DND-41 (cell line): ENCODE data around the gene MAP3K1.

ENCODE experiments used
- EZH2 ChIP-seq: IDR thresholded peaks from 3 replicates; pipeline ENCODE4 v1.6.1; 2012; ENCODE audit warnings: borderline replicate concordance, low read depth, mild to moderate bottlenecking, moderate library complexity, low read length, inconsistent platforms; ENCODE audit not compliant: severe bottlenecking
- TF ChIP-seq, protein P1 (sequence below): IDR thresholded peaks from 2 replicates; pipeline ENCODE4 v1.5.1; 2012; ENCODE audit warnings: borderline replicate concordance, low read length, moderate library complexity, mild to moderate bottlenecking; ENCODE audit not compliant: poor library complexity, severe bottlenecking; ENCODE audit errors: extremely low read depth

DNA sequence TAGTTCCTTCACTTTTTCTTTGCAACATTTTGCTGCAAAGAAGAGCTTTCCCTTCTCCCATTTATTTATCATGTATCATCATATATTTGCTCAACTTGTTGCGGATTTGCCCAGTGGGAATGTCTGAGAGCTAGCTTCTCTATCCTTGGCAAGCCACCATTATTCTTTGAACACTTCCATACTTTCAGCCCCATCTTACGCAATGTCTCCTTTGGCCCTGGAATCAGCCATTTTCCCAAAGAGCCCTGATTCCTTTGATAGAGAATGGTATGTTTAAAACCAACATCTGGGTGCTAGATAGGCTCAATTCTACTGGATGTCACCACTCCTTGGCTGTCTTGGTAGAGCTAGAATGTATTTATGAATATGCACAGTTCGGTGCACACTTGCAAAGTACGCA lies 81.4 kb downstream of the MAP3K1 start:
- TF ChIP-seq, protein P1, sequence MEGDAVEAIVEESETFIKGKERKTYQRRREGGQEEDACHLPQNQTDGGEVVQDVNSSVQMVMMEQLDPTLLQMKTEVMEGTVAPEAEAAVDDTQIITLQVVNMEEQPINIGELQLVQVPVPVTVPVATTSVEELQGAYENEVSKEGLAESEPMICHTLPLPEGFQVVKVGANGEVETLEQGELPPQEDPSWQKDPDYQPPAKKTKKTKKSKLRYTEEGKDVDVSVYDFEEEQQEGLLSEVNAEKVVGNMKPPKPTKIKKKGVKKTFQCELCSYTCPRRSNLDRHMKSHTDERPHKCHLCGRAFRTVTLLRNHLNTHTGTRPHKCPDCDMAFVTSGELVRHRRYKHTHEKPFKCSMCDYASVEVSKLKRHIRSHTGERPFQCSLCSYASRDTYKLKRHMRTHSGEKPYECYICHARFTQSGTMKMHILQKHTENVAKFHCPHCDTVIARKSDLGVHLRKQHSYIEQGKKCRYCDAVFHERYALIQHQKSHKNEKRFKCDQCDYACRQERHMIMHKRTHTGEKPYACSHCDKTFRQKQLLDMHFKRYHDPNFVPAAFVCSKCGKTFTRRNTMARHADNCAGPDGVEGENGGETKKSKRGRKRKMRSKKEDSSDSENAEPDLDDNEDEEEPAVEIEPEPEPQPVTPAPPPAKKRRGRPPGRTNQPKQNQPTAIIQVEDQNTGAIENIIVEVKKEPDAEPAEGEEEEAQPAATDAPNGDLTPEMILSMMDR = no peak
- TF ChIP-seq EZH2 = no peak
